ENCODE data around the gene BCL6. TPM values are rescaled to one million over a fixed set of nuclear protein-coding genes. Genes with fewer than 3 reads are reported as not detected.

BCL6 gene
- total and polyA plus RNA-seq, 2 of the 8 experiments (the other 6 are each of a cell fraction or from before 2014, with no cell fraction given): 5.7 to 10.4 TPM

DNA sequence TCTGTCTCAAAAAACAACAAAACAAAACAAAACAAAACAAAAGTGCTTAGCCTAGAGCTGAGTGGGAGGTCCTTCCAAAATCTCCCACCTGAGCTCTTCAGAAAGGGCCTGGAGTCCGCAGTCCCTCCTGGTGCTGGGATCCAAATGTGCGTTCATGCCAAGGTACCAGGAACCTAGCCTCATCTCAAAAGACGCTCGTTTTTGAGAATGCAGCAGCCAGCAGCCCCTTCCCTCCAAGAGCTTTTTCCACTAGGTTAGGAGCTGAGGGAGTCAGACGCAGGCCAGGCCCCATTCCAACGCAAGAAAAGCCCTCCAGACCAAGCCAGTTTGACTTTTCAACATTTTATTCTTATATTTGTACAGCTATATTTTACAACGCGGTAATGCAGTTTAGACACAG lies 24.2 kb downstream of the BCL6 start (continued):
- TF ChIP-seq, protein P1, sequence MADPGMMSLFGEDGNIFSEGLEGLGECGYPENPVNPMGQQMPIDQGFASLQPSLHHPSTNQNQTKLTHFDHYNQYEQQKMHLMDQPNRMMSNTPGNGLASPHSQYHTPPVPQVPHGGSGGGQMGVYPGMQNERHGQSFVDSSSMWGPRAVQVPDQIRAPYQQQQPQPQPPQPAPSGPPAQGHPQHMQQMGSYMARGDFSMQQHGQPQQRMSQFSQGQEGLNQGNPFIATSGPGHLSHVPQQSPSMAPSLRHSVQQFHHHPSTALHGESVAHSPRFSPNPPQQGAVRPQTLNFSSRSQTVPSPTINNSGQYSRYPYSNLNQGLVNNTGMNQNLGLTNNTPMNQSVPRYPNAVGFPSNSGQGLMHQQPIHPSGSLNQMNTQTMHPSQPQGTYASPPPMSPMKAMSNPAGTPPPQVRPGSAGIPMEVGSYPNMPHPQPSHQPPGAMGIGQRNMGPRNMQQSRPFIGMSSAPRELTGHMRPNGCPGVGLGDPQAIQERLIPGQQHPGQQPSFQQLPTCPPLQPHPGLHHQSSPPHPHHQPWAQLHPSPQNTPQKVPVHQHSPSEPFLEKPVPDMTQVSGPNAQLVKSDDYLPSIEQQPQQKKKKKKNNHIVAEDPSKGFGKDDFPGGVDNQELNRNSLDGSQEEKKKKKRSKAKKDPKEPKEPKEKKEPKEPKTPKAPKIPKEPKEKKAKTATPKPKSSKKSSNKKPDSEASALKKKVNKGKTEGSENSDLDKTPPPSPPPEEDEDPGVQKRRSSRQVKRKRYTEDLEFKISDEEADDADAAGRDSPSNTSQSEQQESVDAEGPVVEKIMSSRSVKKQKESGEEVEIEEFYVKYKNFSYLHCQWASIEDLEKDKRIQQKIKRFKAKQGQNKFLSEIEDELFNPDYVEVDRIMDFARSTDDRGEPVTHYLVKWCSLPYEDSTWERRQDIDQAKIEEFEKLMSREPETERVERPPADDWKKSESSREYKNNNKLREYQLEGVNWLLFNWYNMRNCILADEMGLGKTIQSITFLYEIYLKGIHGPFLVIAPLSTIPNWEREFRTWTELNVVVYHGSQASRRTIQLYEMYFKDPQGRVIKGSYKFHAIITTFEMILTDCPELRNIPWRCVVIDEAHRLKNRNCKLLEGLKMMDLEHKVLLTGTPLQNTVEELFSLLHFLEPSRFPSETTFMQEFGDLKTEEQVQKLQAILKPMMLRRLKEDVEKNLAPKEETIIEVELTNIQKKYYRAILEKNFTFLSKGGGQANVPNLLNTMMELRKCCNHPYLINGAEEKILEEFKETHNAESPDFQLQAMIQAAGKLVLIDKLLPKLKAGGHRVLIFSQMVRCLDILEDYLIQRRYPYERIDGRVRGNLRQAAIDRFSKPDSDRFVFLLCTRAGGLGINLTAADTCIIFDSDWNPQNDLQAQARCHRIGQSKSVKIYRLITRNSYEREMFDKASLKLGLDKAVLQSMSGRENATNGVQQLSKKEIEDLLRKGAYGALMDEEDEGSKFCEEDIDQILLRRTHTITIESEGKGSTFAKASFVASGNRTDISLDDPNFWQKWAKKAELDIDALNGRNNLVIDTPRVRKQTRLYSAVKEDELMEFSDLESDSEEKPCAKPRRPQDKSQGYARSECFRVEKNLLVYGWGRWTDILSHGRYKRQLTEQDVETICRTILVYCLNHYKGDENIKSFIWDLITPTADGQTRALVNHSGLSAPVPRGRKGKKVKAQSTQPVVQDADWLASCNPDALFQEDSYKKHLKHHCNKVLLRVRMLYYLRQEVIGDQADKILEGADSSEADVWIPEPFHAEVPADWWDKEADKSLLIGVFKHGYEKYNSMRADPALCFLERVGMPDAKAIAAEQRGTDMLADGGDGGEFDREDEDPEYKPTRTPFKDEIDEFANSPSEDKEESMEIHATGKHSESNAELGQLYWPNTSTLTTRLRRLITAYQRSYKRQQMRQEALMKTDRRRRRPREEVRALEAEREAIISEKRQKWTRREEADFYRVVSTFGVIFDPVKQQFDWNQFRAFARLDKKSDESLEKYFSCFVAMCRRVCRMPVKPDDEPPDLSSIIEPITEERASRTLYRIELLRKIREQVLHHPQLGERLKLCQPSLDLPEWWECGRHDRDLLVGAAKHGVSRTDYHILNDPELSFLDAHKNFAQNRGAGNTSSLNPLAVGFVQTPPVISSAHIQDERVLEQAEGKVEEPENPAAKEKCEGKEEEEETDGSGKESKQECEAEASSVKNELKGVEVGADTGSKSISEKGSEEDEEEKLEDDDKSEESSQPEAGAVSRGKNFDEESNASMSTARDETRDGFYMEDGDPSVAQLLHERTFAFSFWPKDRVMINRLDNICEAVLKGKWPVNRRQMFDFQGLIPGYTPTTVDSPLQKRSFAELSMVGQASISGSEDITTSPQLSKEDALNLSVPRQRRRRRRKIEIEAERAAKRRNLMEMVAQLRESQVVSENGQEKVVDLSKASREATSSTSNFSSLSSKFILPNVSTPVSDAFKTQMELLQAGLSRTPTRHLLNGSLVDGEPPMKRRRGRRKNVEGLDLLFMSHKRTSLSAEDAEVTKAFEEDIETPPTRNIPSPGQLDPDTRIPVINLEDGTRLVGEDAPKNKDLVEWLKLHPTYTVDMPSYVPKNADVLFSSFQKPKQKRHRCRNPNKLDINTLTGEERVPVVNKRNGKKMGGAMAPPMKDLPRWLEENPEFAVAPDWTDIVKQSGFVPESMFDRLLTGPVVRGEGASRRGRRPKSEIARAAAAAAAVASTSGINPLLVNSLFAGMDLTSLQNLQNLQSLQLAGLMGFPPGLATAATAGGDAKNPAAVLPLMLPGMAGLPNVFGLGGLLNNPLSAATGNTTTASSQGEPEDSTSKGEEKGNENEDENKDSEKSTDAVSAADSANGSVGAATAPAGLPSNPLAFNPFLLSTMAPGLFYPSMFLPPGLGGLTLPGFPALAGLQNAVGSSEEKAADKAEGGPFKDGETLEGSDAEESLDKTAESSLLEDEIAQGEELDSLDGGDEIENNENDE (IDR thresholded peaks at IDR 0.05; ENCODE audit: insufficient replicate concordance, low read length): no peak
- no peak for TF ChIP-seq CTCF (IDR thresholded peaks at IDR 0.05; ENCODE audit: control extremely low read depth in 1 of 3, insufficient read depth in 1 of 3, low read depth in 1 of 3, low read length in 3 of 3)
